ENCODE results near the gene PCDH15.

DNA sequence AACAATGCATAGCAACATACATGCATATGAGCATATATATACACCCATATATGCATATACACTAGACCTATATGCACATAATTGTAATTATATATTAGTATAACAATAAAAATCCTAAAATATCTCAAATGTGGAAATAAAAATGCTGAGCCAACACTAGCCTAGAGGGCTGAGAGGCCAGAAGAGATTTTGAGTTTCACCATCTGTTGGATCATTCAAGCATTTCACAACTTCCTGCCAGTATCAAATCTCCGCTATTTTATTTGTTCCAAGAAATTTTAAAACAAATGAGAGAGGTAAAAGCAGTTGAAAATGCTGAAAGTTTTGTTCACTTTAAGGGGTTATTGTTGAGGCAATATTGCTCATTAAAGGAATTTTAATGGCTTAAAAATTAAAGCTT is 187.0 kb downstream of the PCDH15 start:
- TF ChIP-seq, protein P1, sequence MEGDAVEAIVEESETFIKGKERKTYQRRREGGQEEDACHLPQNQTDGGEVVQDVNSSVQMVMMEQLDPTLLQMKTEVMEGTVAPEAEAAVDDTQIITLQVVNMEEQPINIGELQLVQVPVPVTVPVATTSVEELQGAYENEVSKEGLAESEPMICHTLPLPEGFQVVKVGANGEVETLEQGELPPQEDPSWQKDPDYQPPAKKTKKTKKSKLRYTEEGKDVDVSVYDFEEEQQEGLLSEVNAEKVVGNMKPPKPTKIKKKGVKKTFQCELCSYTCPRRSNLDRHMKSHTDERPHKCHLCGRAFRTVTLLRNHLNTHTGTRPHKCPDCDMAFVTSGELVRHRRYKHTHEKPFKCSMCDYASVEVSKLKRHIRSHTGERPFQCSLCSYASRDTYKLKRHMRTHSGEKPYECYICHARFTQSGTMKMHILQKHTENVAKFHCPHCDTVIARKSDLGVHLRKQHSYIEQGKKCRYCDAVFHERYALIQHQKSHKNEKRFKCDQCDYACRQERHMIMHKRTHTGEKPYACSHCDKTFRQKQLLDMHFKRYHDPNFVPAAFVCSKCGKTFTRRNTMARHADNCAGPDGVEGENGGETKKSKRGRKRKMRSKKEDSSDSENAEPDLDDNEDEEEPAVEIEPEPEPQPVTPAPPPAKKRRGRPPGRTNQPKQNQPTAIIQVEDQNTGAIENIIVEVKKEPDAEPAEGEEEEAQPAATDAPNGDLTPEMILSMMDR (IDR thresholded peaks at IDR 0.05): no peak
- no peak for TF ChIP-seq POLR2AphosphoS5 (IDR thresholded peaks at IDR 0.05; ENCODE audit: insufficient read depth in 1 of 2, low read depth in 1 of 2)
